Naive thymus-derived CD8-positive, alpha-beta T cell (primary cell): ENCODE results near the gene KLK1. TPM values are rescaled to one million over a fixed set of nuclear protein-coding genes. Genes with fewer than 3 reads are reported as not detected.
"Not testable (repeated sequence)": the region's sequence is repeated elsewhere in the genome, so short reads cannot be mapped to it uniquely, and the experiment has no call there.

ENCODE experiments used
- ATAC-seq, 2 donors: fragments of 150-1000 bp; cut with Tn5 transposase in 1 of 2; sonication (Bioruptor Pico), chemical (Tn5 transposase) in 1 of 2; 1 replicate in 1 of 2; 2 replicates in 1 of 2; pipeline ENCODE4 v1.10.0; 2021; ENCODE audit warnings: mild to moderate bottlenecking in 2 of 2, moderate library complexity in 2 of 2
- POLR2A ChIA-PET: fragments of 350-600 bp; sonication (Branson Sonifier 250); formaldehyde crosslinking; loops from one replicate; lab custom pipeline; 2021; ENCODE audit warnings: antibody characterized with exemption; lab: Charles Lee
- DNase-seq, 10 donors: peaks; one replicate each; pipeline versions ENCODE4 v3.0.0 to v3.0.0-alpha.2; 2020 to 2022
- H3K27ac Mint-ChIP-seq, 10 donors: one replicate each; pipeline ENCODE4 v1.8.0; 2020 to 2022; ENCODE audit warnings: mild to moderate bottlenecking in 10 of 10, mixed read lengths in 10 of 10, moderate library complexity in 4 of 10, inconsistent platforms in 1 of 10
- H3K27me3 Mint-ChIP-seq, 5 donors: one replicate each; pipeline ENCODE4 v1.8.0; 2021 to 2022; ENCODE audit warnings: mixed read lengths in 5 of 5
- H3K36me3 Mint-ChIP-seq, 3 donors: one replicate each; pipeline ENCODE4 v1.8.0; 2020 to 2022; ENCODE audit warnings: mixed read lengths in 3 of 3, mild to moderate bottlenecking in 2 of 3, inconsistent platforms in 1 of 3
- H3K4me1 Mint-ChIP-seq, 4 donors: one replicate each; pipeline ENCODE4 v1.8.0; 2021 to 2022; ENCODE audit warnings: mixed read lengths in 4 of 4
- H3K4me3 Mint-ChIP-seq, 10 donors: one replicate each; pipeline ENCODE4 v1.8.0; 2020 to 2022; ENCODE audit warnings: mild to moderate bottlenecking in 10 of 10, mixed read lengths in 10 of 10, moderate library complexity in 6 of 10, inconsistent platforms in 1 of 10
- H3K9me3 Mint-ChIP-seq, 9 donors: one replicate each; pipeline ENCODE4 v1.8.0; 2020 to 2022; ENCODE audit warnings: mixed read lengths in 9 of 9, mild to moderate bottlenecking in 3 of 9, inconsistent platforms in 1 of 9, moderate library complexity in 1 of 9
- polyA plus RNA-seq, 3 donors: library from polyadenylated mRNA; unstranded; fragments of 300-500 nt; fragmentation: Illumina TruSeq; gene quantifications; one replicate each; pipeline ENCODE4 v1.2.3, GENCODE V29; 2021
- total RNA-seq, 8 experiments: library from RNA in 2 of 8; stranded (reverse) in 2 of 8; gene quantifications; one replicate each; pipeline ENCODE4 v1.2.3 and lab custom pipeline; 2021 to 2026

The KLK1 gene
- total and polyA plus RNA-seq, 5 experiments from 2014 or later = not detected

- Mint-ChIP-seq H3K9me3 (no peaks in the 10 kb centered on the region), H3K27me3 (no peaks in the 10 kb centered on the region), H3K4me3 (no peak overlapping the region), H3K27ac (peak overlapping the region in 4 of 10 donors; percentile 29 to 66 (median 42)), H3K36me3 (peaks cover 0 to 18% (median 0%) of the 10 kb centered on the region in 3 donors), H3K4me1 (peaks cover 0 to 15% (median 3%) of the 10 kb centered on the region in 4 donors)
- ATAC-seq (peak; percentile 34 to 55), DNase-seq (no peak)
- POLR2A ChIA-PET = no interaction called here
Measured at GRCh38 chr19:50794074-50794875, 29.3 kb downstream of the KLK1 start.

- H3K4me3 Mint-ChIP-seq = no peak overlapping the region
- POLR2A ChIA-PET = interaction anchor here (1.1 kb wide), 1 partner anchor 69 kb away, joined by 3 read pairs; no protein-coding TSS in a partner anchor
- H3K36me3 Mint-ChIP-seq = peaks cover 0 to 16% (median 0%) of the 10 kb centered on the region in 3 donors
- no peaks in the 10 kb centered on the region for H3K27me3 Mint-ChIP-seq
- H3K27ac Mint-ChIP-seq = peak overlapping the region in 1 of 10 donors; percentile 25
- DNase-seq (no peak), ATAC-seq (no peak)
- peaks cover 0 to 15% (median 3%) of the 10 kb centered on the region in 4 donors for H3K4me1 Mint-ChIP-seq
- H3K9me3 Mint-ChIP-seq = no peaks in the 10 kb centered on the region
Measured at GRCh38 chr19:50793558-50794065, 30.0 kb downstream of the KLK1 start.

- Mint-ChIP-seq H3K4me1 (peaks cover 0 to 13% (median 3%) of the 10 kb centered on the region in 4 donors), H3K4me3 (no peak overlapping the region), H3K36me3 (peaks cover 0 to 6% (median 0%) of the 10 kb centered on the region in 3 donors), H3K27ac (no peak overlapping the region), H3K27me3 (no peaks in the 10 kb centered on the region), H3K9me3 (no peaks in the 10 kb centered on the region)
- no peak for DNase-seq
- POLR2A ChIA-PET = interaction anchor here (1.1 to 1.6 kb wide), 2 partner anchors 12 to 68 kb away, joined by 3 to 4 read pairs; no protein-coding TSS in a partner anchor
- ATAC-seq = no peak
Measured at GRCh38 chr19:50792272-50793250, 31.0 kb downstream of the KLK1 start.

- no peak for ATAC-seq
- peaks cover 0 to 13% (median 3%) of the 10 kb centered on the region in 4 donors for H3K4me1 Mint-ChIP-seq
- no peak for DNase-seq
- H3K27me3 Mint-ChIP-seq = no peaks in the 10 kb centered on the region
- H3K27ac Mint-ChIP-seq = peak overlapping the region in 1 of 10 donors; percentile 33
- H3K36me3 Mint-ChIP-seq = no peaks in the 10 kb centered on the region
- no peak overlapping the region for H3K4me3 Mint-ChIP-seq
- POLR2A ChIA-PET = interaction anchor here (1.6 kb wide), 1 partner anchor 13 kb away, joined by 4 read pairs; no protein-coding TSS in a partner anchor
- no peaks in the 10 kb centered on the region for H3K9me3 Mint-ChIP-seq
Measured at GRCh38 chr19:50791594-50792271, 31.9 kb downstream of the KLK1 start.

- POLR2A ChIA-PET = no interaction called here
- H3K27me3 Mint-ChIP-seq = no peaks in the 10 kb centered on the region
- ATAC-seq (no peak), DNase-seq (no peak)
- H3K9me3 Mint-ChIP-seq = no peaks in the 10 kb centered on the region
- H3K36me3 Mint-ChIP-seq = no peaks in the 10 kb centered on the region
- H3K4me3 Mint-ChIP-seq = no peak overlapping the region
- H3K4me1 Mint-ChIP-seq = peaks cover 0 to 13% (median 3%) of the 10 kb centered on the region in 4 donors
- peak overlapping the region in 4 of 10 donors; percentile 9 to 75 (median 53) for H3K27ac Mint-ChIP-seq
Measured at GRCh38 chr19:50790922-50791467, 32.6 kb downstream of the KLK1 start.

- H3K4me3 Mint-ChIP-seq = no peak within 1 kb of the TSS
- no peaks in the 10 kb centered on the region for H3K9me3 Mint-ChIP-seq
- no peak for ATAC-seq
- H3K36me3 Mint-ChIP-seq = no peaks in the 10 kb centered on the region
- POLR2A ChIA-PET = no interaction called here
- H3K27ac Mint-ChIP-seq = peak within 1 kb of the TSS in 4 of 10 donors; percentile 9 to 75 (median 54)
- no peak for DNase-seq
- no peaks in the 10 kb centered on the region for H3K27me3 Mint-ChIP-seq
- peaks cover 0 to 13% (median 3%) of the 10 kb centered on the region in 4 donors for H3K4me1 Mint-ChIP-seq
Measured at GRCh38 chr19:50790396-50790795, 33.2 kb downstream of the KLK1 start, which contains the start of gene ACP4. Gene ACP4 (plus strand): TSS chr19:50790415. CDS start chr19:50790415, 0 bp downstream.

- Mint-ChIP-seq H3K36me3 (no peaks in the 10 kb centered on the region), H3K9me3 (no peaks in the 10 kb centered on the region), H3K27me3 (peaks cover 6 to 34% (median 18%) of the 10 kb centered on the region in 5 donors), H3K4me1 (peaks cover 2 to 10% (median 6%) of the 10 kb centered on the region in 4 donors), H3K4me3 (no peak overlapping the region), H3K27ac (peak overlapping the region in 1 of 10 donors; percentile 52)
- POLR2A ChIA-PET = no interaction called here
- no peak for DNase-seq
- ATAC-seq = no peak
Measured at GRCh38 chr19:50785329-50785728, 38.3 kb downstream of the KLK1 start.

- peak overlapping the region in 1 of 10 donors; percentile 45 for H3K4me3 Mint-ChIP-seq
- DNase-seq = no peak
- peaks cover 9 to 41% (median 24%) of the 10 kb centered on the region in 5 donors for H3K27me3 Mint-ChIP-seq
- peak overlapping the region in 1 of 10 donors; percentile 82 for H3K27ac Mint-ChIP-seq
- H3K36me3 Mint-ChIP-seq = no peaks in the 10 kb centered on the region
- no peak for ATAC-seq
- H3K9me3 Mint-ChIP-seq = no peaks in the 10 kb centered on the region
- H3K4me1 Mint-ChIP-seq = peaks cover 2 to 10% (median 6%) of the 10 kb centered on the region in 4 donors
- POLR2A ChIA-PET = no interaction called here
Measured at GRCh38 chr19:50784710-50785109, 38.9 kb downstream of the KLK1 start.

- H3K36me3 Mint-ChIP-seq, H3K4me3 Mint-ChIP-seq, H3K4me1 Mint-ChIP-seq, ATAC-seq, DNase-seq, H3K9me3 Mint-ChIP-seq: not testable (repeated sequence)
- POLR2A ChIA-PET = interaction anchor here (0.6 to 2.5 kb wide), 5 partner anchors 17 to 415 kb away, joined by 3 to 12 read pairs (median 3); no protein-coding TSS in a partner anchor
- peaks cover 18 to 50% (median 33%) of the 10 kb centered on the region in 5 donors for H3K27me3 Mint-ChIP-seq
- peak overlapping the region in 2 of 10 donors; percentile 27 to 59 for H3K27ac Mint-ChIP-seq
Measured at GRCh38 chr19:50783848-50784152, 39.8 kb downstream of the KLK1 start.

GRCh38 chr19:50780753-50781435, 42.7 kb downstream of the KLK1 start:
- peaks cover 13 to 20% (median 17%) of the 10 kb centered on the region in 4 donors for H3K4me1 Mint-ChIP-seq
- H3K4me3 Mint-ChIP-seq = no peak overlapping the region
- ATAC-seq = no peak
- no peaks in the 10 kb centered on the region for H3K36me3 Mint-ChIP-seq
- POLR2A ChIA-PET = interaction anchor here (2.1 kb wide), 1 partner anchor 424 kb away, joined by 10 read pairs; no protein-coding TSS in a partner anchor
- no peak overlapping the region for H3K27ac Mint-ChIP-seq
- H3K27me3 Mint-ChIP-seq = peaks cover 32 to 76% (median 53%) of the 10 kb centered on the region in 5 donors
- DNase-seq = no peak
- peaks cover 0 to 8% (median 0%) of the 10 kb centered on the region in 9 donors for H3K9me3 Mint-ChIP-seq
